WTC11 (cell line): ENCODE data around the gene NUDT6. TPM values are rescaled to one million over a fixed set of nuclear protein-coding genes. Genes with fewer than 3 reads are reported as not detected.
A peak's percentile ranks its signal among the peaks of the same experiment; 100 is the strongest.

ENCODE experiments used
- ATAC-seq: fragments of 200-7000 bp; cut with Tn5 transposase; 2 replicates; pipeline ENCODE4 v1.10.0; 2021; ENCODE audit warnings: mild to moderate bottlenecking, moderate library complexity
- CTCF ChIA-PET: fragments of 300-600 bp; sonication (Branson Sonifier 250); formaldehyde crosslinking; loops from one replicate; lab custom pipeline; 2021; ENCODE audit warnings: antibody characterized with exemption; lab: Charles Lee
- POLR2A ChIA-PET: fragments of 350-600 bp; sonication (Branson Sonifier 250); formaldehyde crosslinking; loops from one replicate; lab custom pipeline; 2021; ENCODE audit warnings: antibody characterized with exemption; lab: Charles Lee
- DNase-seq: peaks from one replicate; pipeline ENCODE4 v3.0.0; 2021; ENCODE audit warnings: low spot score
- H3K27ac Mint-ChIP-seq: 2 replicates; pipeline ENCODE4 v1.8.0; 2021; ENCODE audit warnings: mixed read lengths
- H3K27me3 Mint-ChIP-seq: 2 replicates; pipeline ENCODE4 v1.8.0; 2021; ENCODE audit warnings: low read depth, mild to moderate bottlenecking, moderate library complexity, mixed read lengths
- H3K36me3 Mint-ChIP-seq: 2 replicates; pipeline ENCODE4 v1.8.0; 2021; ENCODE audit warnings: mixed read lengths
- H3K4me1 Mint-ChIP-seq: 2 replicates; pipeline ENCODE4 v1.8.0; 2022; ENCODE audit warnings: mixed read lengths
- H3K4me3 Mint-ChIP-seq: 2 replicates; pipeline ENCODE4 v1.8.0; 2021; ENCODE audit warnings: mild to moderate bottlenecking, moderate library complexity, mixed read lengths
- H3K9me3 Mint-ChIP-seq: 2 replicates; pipeline ENCODE4 v1.8.0; 2021; ENCODE audit warnings: mixed read lengths
- CBFB ChIP-seq: sonication (generic); formaldehyde crosslinking; IDR thresholded peaks from 2 replicates; pipeline ENCODE4 v1.8.1; 2022; ENCODE audit warnings: mild to moderate bottlenecking, low read depth, missing genetic modification reagents
- CREB1 ChIP-seq: sonication (generic); formaldehyde crosslinking; IDR thresholded peaks from 2 replicates; pipeline ENCODE4 v1.8.0; 2023; ENCODE audit warnings: mild to moderate bottlenecking, missing genetic modification reagents
- E2F4 ChIP-seq: sonication (generic); formaldehyde crosslinking; IDR thresholded peaks from 2 replicates; pipeline ENCODE4 v1.8.1; 2022; ENCODE audit warnings: low read depth, mild to moderate bottlenecking, moderate library complexity, missing genetic modification reagents, borderline replicate concordance
- ELF4 ChIP-seq: sonication (generic); formaldehyde crosslinking; IDR thresholded peaks from 2 replicates; pipeline ENCODE4 v1.8.1; 2022; ENCODE audit warnings: low read depth, mild to moderate bottlenecking, moderate library complexity, missing genetic modification reagents
- EMX1 ChIP-seq: fragments of 250-450 bp; sonication (Bioruptor Pico); IDR thresholded peaks from 2 replicates; pipeline ENCODE4 v1.8.0; 2021; ENCODE audit warnings: mild to moderate bottlenecking
- ETV6 ChIP-seq: sonication (generic); formaldehyde crosslinking; IDR thresholded peaks from 2 replicates; pipeline ENCODE4 v1.8.1; 2022; ENCODE audit warnings: mild to moderate bottlenecking, missing genetic modification reagents
- MLX ChIP-seq: sonication (generic); formaldehyde crosslinking; IDR thresholded peaks from 2 replicates; pipeline ENCODE4 v1.8.1; 2023; ENCODE audit warnings: mild to moderate bottlenecking, missing genetic modification reagents, moderate library complexity
- NFE2L1 ChIP-seq: sonication (generic); formaldehyde crosslinking; IDR thresholded peaks from 2 replicates; pipeline ENCODE4 v1.8.1; 2023; ENCODE audit warnings: missing genetic modification reagents
- NFYB ChIP-seq: sonication (generic); formaldehyde crosslinking; conservative IDR thresholded peaks from 2 replicates; pipeline ENCODE4 v1.8.0; 2022; ENCODE audit warnings: low read depth, missing genetic modification reagents
- PREB ChIP-seq: sonication (generic); formaldehyde crosslinking; IDR thresholded peaks from 2 replicates; pipeline ENCODE4 v1.8.1; 2022; ENCODE audit warnings: mild to moderate bottlenecking, missing genetic modification reagents, moderate library complexity, borderline replicate concordance
- RELA ChIP-seq: sonication (generic); formaldehyde crosslinking; IDR thresholded peaks from 2 replicates; pipeline ENCODE4 v1.8.1; 2022; ENCODE audit warnings: missing genetic modification reagents, mild to moderate bottlenecking, borderline replicate concordance
- SP1 ChIP-seq: sonication (generic); formaldehyde crosslinking; conservative IDR thresholded peaks from 2 replicates; pipeline ENCODE4 v1.8.1; 2022; ENCODE audit warnings: missing genetic modification reagents
- STAT6 ChIP-seq: sonication (generic); formaldehyde crosslinking; conservative IDR thresholded peaks from 2 replicates; pipeline ENCODE4 v1.8.1; 2023; ENCODE audit warnings: mild to moderate bottlenecking, low read depth, missing genetic modification reagents, moderate library complexity
- TP53 ChIP-seq: sonication (generic); formaldehyde crosslinking; IDR thresholded peaks from 2 replicates; pipeline ENCODE4 v1.8.1; 2023; ENCODE audit warnings: mild to moderate bottlenecking, missing genetic modification reagents
- ZBTB21 ChIP-seq: sonication (generic); formaldehyde crosslinking; IDR thresholded peaks from 2 replicates; pipeline ENCODE4 v1.8.1; 2023; ENCODE audit warnings: mild to moderate bottlenecking, missing genetic modification reagents, borderline replicate concordance
- ZNF232 ChIP-seq: sonication (generic); formaldehyde crosslinking; IDR thresholded peaks from 2 replicates; pipeline ENCODE4 v1.8.0; 2022; ENCODE audit warnings: mild to moderate bottlenecking, missing genetic modification reagents
- ZNF317 ChIP-seq: sonication (generic); formaldehyde crosslinking; IDR thresholded peaks from 2 replicates; pipeline ENCODE4 v1.8.1; 2023; ENCODE audit warnings: low read depth, mild to moderate bottlenecking, moderate library complexity, missing genetic modification reagents, borderline replicate concordance
- ZNF416 ChIP-seq: fragments of 250-450 bp; sonication (Bioruptor Pico); IDR thresholded peaks from 2 replicates; pipeline ENCODE4 v1.9.0; 2021; ENCODE audit warnings: mild to moderate bottlenecking, inconsistent platforms
- ZSCAN18 ChIP-seq: fragments of 250-450 bp; sonication (Bioruptor Pico); IDR thresholded peaks from 2 replicates; pipeline ENCODE4 v2.1.2; 2022; ENCODE audit warnings: mild to moderate bottlenecking, moderate library complexity
- total RNA-seq: library from RNA; stranded (reverse); gene quantifications from 3 replicates; pipeline ENCODE4 v1.2.3, GENCODE V29; 2021
- TF ChIP-seq, protein P1 (sequence below): fragments of 250-450 bp; sonication (Bioruptor Pico); IDR thresholded peaks from 2 replicates; pipeline ENCODE4 v1.9.0; 2021; ENCODE audit warnings: moderate library complexity, mild to moderate bottlenecking, inconsistent platforms, borderline replicate concordance
- TF ChIP-seq, protein P2 (sequence below): sonication (generic); formaldehyde crosslinking; IDR thresholded peaks from 2 replicates; pipeline ENCODE4 v1.8.0; 2022; ENCODE audit warnings: mild to moderate bottlenecking, missing genetic modification reagents
- TF ChIP-seq, protein P3 (sequence below): sonication (generic); formaldehyde crosslinking; IDR thresholded peaks from 2 replicates; pipeline ENCODE4 v1.8.0; 2023; ENCODE audit warnings: missing genetic modification reagents
- TF ChIP-seq, protein P4 (sequence below): sonication (generic); formaldehyde crosslinking; IDR thresholded peaks from 2 replicates; pipeline ENCODE4 v1.8.0; 2022; ENCODE audit warnings: mild to moderate bottlenecking, missing genetic modification reagents

The NUDT6 gene
- total RNA-seq, 1 experiment from 2014 or later: 8.4 TPM

DNA sequence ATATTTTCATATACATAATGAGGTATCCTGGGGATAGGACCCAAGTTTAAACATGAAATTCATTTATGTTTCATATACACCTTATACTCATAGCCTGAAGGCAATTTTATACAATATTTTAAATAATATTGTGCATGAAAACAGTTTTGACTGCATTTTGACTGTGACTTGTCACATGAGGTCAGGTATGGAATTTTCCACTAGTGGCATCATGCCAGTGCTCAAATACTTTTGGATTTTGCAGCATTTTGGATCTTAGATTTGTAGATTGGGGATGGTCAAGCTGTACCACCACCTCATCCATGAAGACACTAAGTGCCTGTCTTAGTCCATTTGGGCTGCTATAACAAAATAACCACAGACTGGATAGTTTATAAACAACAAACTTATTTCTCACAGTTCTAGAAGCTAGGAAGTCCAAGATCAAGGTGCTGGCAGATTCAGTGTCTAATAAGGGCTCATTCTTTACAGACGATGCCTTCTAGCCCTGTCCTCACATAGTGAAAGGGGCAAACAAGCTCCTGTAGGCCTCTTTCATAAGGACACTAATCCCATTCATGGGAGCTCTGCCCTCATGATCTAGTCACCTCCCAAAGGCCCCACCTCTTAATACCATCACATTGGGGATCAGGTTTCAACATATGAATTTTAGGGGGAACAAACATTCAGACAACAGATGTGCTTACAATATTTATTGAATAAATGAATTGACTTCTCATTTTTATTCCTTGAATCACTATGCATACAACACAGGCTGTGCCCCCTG is 9.4 kb downstream of the NUDT6 start:
- TF ChIP-seq STAT6 (CRISPR knock-in tag): no peak
- no peak for TF ChIP-seq CREB1 (CRISPR knock-in tag)
- TF ChIP-seq RELA (CRISPR knock-in tag): no peak
- TF ChIP-seq, protein P1, sequence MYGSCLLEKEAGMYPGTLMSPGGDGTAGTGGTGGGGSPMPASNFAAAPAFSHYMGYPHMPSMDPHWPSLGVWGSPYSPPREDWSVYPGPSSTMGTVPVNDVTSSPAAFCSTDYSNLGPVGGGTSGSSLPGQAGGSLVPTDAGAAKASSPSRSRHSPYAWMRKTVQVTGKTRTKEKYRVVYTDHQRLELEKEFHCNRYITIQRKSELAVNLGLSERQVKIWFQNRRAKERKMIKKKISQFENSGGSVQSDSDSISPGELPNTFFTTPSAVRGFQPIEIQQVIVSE (CRISPR knock-in tag): no peak
- no peak for TF ChIP-seq NFE2L1
- TF ChIP-seq TP53 (CRISPR knock-in tag): no peak
- TF ChIP-seq ZSCAN18 (CRISPR knock-in tag): no peak
- no peak for TF ChIP-seq CBFB
- no peak for TF ChIP-seq ELF4 (CRISPR knock-in tag)
- TF ChIP-seq, protein P2, sequence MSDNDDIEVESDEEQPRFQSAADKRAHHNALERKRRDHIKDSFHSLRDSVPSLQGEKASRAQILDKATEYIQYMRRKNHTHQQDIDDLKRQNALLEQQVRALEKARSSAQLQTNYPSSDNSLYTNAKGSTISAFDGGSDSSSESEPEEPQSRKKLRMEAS (CRISPR knock-in tag): no peak
- no peak for TF ChIP-seq SP1 (CRISPR knock-in tag)
- TF ChIP-seq, protein P3, sequence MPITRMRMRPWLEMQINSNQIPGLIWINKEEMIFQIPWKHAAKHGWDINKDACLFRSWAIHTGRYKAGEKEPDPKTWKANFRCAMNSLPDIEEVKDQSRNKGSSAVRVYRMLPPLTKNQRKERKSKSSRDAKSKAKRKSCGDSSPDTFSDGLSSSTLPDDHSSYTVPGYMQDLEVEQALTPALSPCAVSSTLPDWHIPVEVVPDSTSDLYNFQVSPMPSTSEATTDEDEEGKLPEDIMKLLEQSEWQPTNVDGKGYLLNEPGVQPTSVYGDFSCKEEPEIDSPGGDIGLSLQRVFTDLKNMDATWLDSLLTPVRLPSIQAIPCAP (CRISPR knock-in tag): no peak
- no peak for TF ChIP-seq ZBTB21 (CRISPR knock-in tag)
- no peak for TF ChIP-seq NFYB (CRISPR knock-in tag)
- CTCF ChIA-PET: no interaction called here
- ATAC-seq: peak; percentile 47; the same call in 1 of the 2 replicates
- POLR2A ChIA-PET: no interaction called here
- H3K4me3 Mint-ChIP-seq: no peak overlapping the region
- no peaks in the 10 kb centered on the region for H3K36me3 Mint-ChIP-seq
- no peak for DNase-seq
- H3K27me3 Mint-ChIP-seq: no peaks in the 10 kb centered on the region
- no peak overlapping the region for H3K27ac Mint-ChIP-seq
- H3K9me3 Mint-ChIP-seq: no peaks in the 10 kb centered on the region
- H3K4me1 Mint-ChIP-seq: peaks cover 6% of the 10 kb centered on the region

DNA sequence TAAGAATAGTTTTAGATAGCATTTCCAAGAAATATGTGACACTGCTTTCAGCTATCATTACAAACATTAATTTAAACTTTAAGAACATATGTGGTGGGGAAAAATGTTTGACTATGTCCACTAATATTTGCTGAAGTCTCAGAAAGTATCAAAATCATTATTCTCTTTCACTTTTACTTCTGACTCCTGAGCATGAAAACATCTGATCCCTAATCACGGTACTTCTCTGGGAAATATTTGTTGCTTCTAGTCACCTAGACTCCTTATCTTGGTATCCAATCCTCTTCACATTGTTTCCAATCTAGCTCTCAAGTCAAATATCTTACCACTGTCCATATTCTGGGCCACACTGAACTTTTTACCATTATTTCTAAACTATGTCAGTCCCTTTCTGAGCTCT is 10.8 kb downstream of the NUDT6 start:
- ATAC-seq (no peak), DNase-seq (no peak)
- Mint-ChIP-seq H3K9me3 (no peaks in the 10 kb centered on the region), H3K27me3 (no peaks in the 10 kb centered on the region), H3K4me3 (no peak overlapping the region), H3K27ac (no peak overlapping the region), H3K36me3 (no peaks in the 10 kb centered on the region), H3K4me1 (peaks cover 7% of the 10 kb centered on the region)
- ChIA-PET POLR2A (no interaction called here), CTCF (no interaction called here)
- TF ChIP-seq ETV6 (CRISPR knock-in tag) (no peak), PREB (CRISPR knock-in tag) (no peak), RELA (CRISPR knock-in tag) (no peak), MLX (no peak), E2F4 (CRISPR knock-in tag) (no peak), ZNF317 (CRISPR knock-in tag) (no peak), ZNF416 (no peak), CREB1 (CRISPR knock-in tag) (no peak), ZNF232 (CRISPR knock-in tag) (no peak), EMX1 (no peak)
- TF ChIP-seq, protein P4, sequence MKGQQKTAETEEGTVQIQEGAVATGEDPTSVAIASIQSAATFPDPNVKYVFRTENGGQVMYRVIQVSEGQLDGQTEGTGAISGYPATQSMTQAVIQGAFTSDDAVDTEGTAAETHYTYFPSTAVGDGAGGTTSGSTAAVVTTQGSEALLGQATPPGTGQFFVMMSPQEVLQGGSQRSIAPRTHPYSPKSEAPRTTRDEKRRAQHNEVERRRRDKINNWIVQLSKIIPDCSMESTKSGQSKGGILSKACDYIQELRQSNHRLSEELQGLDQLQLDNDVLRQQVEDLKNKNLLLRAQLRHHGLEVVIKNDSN (CRISPR knock-in tag): no peak
- TF ChIP-seq, protein P2 (CRISPR knock-in tag): no peak
